ENCODE data around the gene C1S. TPM values are rescaled to one million over a fixed set of nuclear protein-coding genes. Genes with fewer than 3 reads are reported as not detected.

The C1S gene
- total RNA-seq, 1 experiment from 2014 or later: not detected

GRCh38 chr12:7018350-7019042 lies 42.0 kb upstream of the C1S start, which contains the start of gene LPCAT3:
Gene LPCAT3 (minus strand): TSS chr12:7018476. CDS start chr12:7018424, 52 bp downstream.
- Histone ChIP-seq H3K4me3 (ENCODE audit: low read length) (peak within 1 kb of the TSS; percentile 87), H3K36me3 (ENCODE audit: insufficient read depth, low read length) (no peaks in the 10 kb centered on the region; the same call in 1 of the 2 replicates), H3K4me1 (ENCODE audit: low read length) (peaks cover 36% of the 10 kb centered on the region), H3K4me2 (ENCODE audit: low read depth, low read length, poor library complexity, severe bottlenecking) (peak within 1 kb of the TSS; percentile 96), H2AFZ (ENCODE audit: low read length) (peak within 1 kb of the TSS; percentile 79; the same call in 1 of the 2 replicates), H3K9me2 (replicated peaks; ENCODE audit: insufficient read depth, low read length) (no peaks in the 10 kb centered on the region), H3K27ac (ENCODE audit: low read length) (peak within 1 kb of the TSS; percentile 73), H3K27me3 (ENCODE audit: low read length) (no peaks in the 10 kb centered on the region), H4K20me1 (ENCODE audit: insufficient read depth, low read depth, low read length) (no peaks in the 10 kb centered on the region), H3K9me3 (ENCODE audit: low read length) (no peaks in the 10 kb centered on the region), H3K9ac (ENCODE audit: low read length) (peak within 1 kb of the TSS; percentile 84), H3K79me2 (ENCODE audit: low read length) (peaks cover 45% of the 10 kb centered on the region)
- DNase-seq: peak; percentile 99

- peaks cover 36% of the 10 kb centered on the region for H3K4me1 ChIP-seq (ENCODE audit: low read length)
- H3K27me3 ChIP-seq (ENCODE audit: low read length): no peaks in the 10 kb centered on the region
- H3K27ac ChIP-seq (ENCODE audit: low read length): peak overlapping the region; percentile 73
- 0 out of 2 replicates have a peak overlapping the region, but pooled peaks have one; percentile 79 for H2AFZ ChIP-seq (ENCODE audit: low read length)
- peak overlapping the region; percentile 87 for H3K4me3 ChIP-seq (ENCODE audit: low read length)
- no peak for DNase-seq
- no peaks in the 10 kb centered on the region; the same call in 1 of the 2 replicates for H3K36me3 ChIP-seq (ENCODE audit: insufficient read depth, low read length)
- H3K9me2 ChIP-seq (replicated peaks; ENCODE audit: insufficient read depth, low read length): no peaks in the 10 kb centered on the region
- H3K4me2 ChIP-seq (ENCODE audit: low read depth, low read length, poor library complexity, severe bottlenecking): peak overlapping the region; percentile 96
- peaks cover 39% of the 10 kb centered on the region for H3K79me2 ChIP-seq (ENCODE audit: low read length)
- no peaks in the 10 kb centered on the region for H3K9me3 ChIP-seq (ENCODE audit: low read length)
- no peaks in the 10 kb centered on the region for H4K20me1 ChIP-seq (ENCODE audit: insufficient read depth, low read depth, low read length)
- H3K9ac ChIP-seq (ENCODE audit: low read length): peak overlapping the region; percentile 84
These were observed 41.4 kb upstream of the C1S start for GRCh38 chr12:7019043-7019569.

- Histone ChIP-seq H3K36me3 (ENCODE audit: insufficient read depth, low read length) (no peaks in the 10 kb centered on the region), H3K4me3 (ENCODE audit: low read length) (no peak overlapping the region), H3K9me2 (replicated peaks; ENCODE audit: insufficient read depth, low read length) (no peaks in the 10 kb centered on the region), H3K79me2 (ENCODE audit: low read length) (peaks cover 12% of the 10 kb centered on the region), H4K20me1 (ENCODE audit: insufficient read depth, low read depth, low read length) (no peaks in the 10 kb centered on the region), H3K9me3 (ENCODE audit: low read length) (no peaks in the 10 kb centered on the region), H3K27me3 (ENCODE audit: low read length) (no peaks in the 10 kb centered on the region), H3K4me1 (ENCODE audit: low read length) (peaks cover 17% of the 10 kb centered on the region), H3K4me2 (ENCODE audit: low read depth, low read length, poor library complexity, severe bottlenecking) (no peak overlapping the region), H2AFZ (ENCODE audit: low read length) (no peak overlapping the region), H3K27ac (ENCODE audit: low read length) (no peak overlapping the region), H3K9ac (ENCODE audit: low read length) (no peak overlapping the region)
- DNase-seq: no peak
These were observed 38.6 kb upstream of the C1S start for GRCh38 chr12:7021956-7022355.

GRCh38 chr12:7023114-7023513 lies 37.4 kb upstream of the C1S start:
- no peak for DNase-seq
- Histone ChIP-seq H3K9ac (ENCODE audit: low read length) (no peak overlapping the region), H3K79me2 (ENCODE audit: low read length) (peaks cover under 1% of the 10 kb centered on the region), H2AFZ (ENCODE audit: low read length) (no peak overlapping the region), H3K4me2 (ENCODE audit: low read depth, low read length, poor library complexity, severe bottlenecking) (no peak overlapping the region), H3K4me3 (ENCODE audit: low read length) (no peak overlapping the region), H4K20me1 (ENCODE audit: insufficient read depth, low read depth, low read length) (no peaks in the 10 kb centered on the region), H3K27ac (ENCODE audit: low read length) (no peak overlapping the region), H3K9me3 (ENCODE audit: low read length) (no peaks in the 10 kb centered on the region), H3K27me3 (ENCODE audit: low read length) (no peaks in the 10 kb centered on the region), H3K9me2 (replicated peaks; ENCODE audit: insufficient read depth, low read length) (no peaks in the 10 kb centered on the region), H3K4me1 (ENCODE audit: low read length) (peaks cover 10% of the 10 kb centered on the region), H3K36me3 (ENCODE audit: insufficient read depth, low read length) (no peaks in the 10 kb centered on the region)

- DNase-seq: no peak
- Histone ChIP-seq H3K27ac (ENCODE audit: low read length) (no peak overlapping the region), H3K9me2 (replicated peaks; ENCODE audit: insufficient read depth, low read length) (no peaks in the 10 kb centered on the region), H3K27me3 (ENCODE audit: low read length) (no peaks in the 10 kb centered on the region), H4K20me1 (ENCODE audit: insufficient read depth, low read depth, low read length) (no peaks in the 10 kb centered on the region), H3K9ac (ENCODE audit: low read length) (no peak overlapping the region), H3K9me3 (ENCODE audit: low read length) (no peaks in the 10 kb centered on the region), H3K4me3 (ENCODE audit: low read length) (no peak overlapping the region), H3K36me3 (ENCODE audit: insufficient read depth, low read length) (no peaks in the 10 kb centered on the region), H3K79me2 (ENCODE audit: low read length) (no peaks in the 10 kb centered on the region), H3K4me1 (ENCODE audit: low read length) (no peaks in the 10 kb centered on the region), H3K4me2 (ENCODE audit: low read depth, low read length, poor library complexity, severe bottlenecking) (no peak overlapping the region), H2AFZ (ENCODE audit: low read length) (no peak overlapping the region)
These were observed 33.7 kb upstream of the C1S start for GRCh38 chr12:7026854-7027253.

- Histone ChIP-seq H3K27ac (ENCODE audit: low read length) (no peak overlapping the region), H3K4me1 (ENCODE audit: low read length) (peaks cover 13% of the 10 kb centered on the region), H2AFZ (ENCODE audit: low read length) (no peak overlapping the region), H3K9me3 (ENCODE audit: low read length) (no peaks in the 10 kb centered on the region), H3K4me3 (ENCODE audit: low read length) (no peak overlapping the region), H3K27me3 (ENCODE audit: low read length) (no peaks in the 10 kb centered on the region), H3K36me3 (ENCODE audit: insufficient read depth, low read length) (no peaks in the 10 kb centered on the region), H3K4me2 (ENCODE audit: low read depth, low read length, poor library complexity, severe bottlenecking) (no peak overlapping the region), H4K20me1 (ENCODE audit: insufficient read depth, low read depth, low read length) (no peaks in the 10 kb centered on the region), H3K79me2 (ENCODE audit: low read length) (no peaks in the 10 kb centered on the region), H3K9me2 (replicated peaks; ENCODE audit: insufficient read depth, low read length) (no peaks in the 10 kb centered on the region; the same call in 1 of the 2 replicates), H3K9ac (ENCODE audit: low read length) (no peak overlapping the region)
- DNase-seq: no peak
These were observed 29.2 kb upstream of the C1S start for GRCh38 chr12:7031306-7031705.

- Histone ChIP-seq H3K36me3 (ENCODE audit: insufficient read depth, low read length) (no peaks in the 10 kb centered on the region), H3K9ac (ENCODE audit: low read length) (no peak overlapping the region), H3K4me2 (ENCODE audit: low read depth, low read length, poor library complexity, severe bottlenecking) (no peak overlapping the region), H2AFZ (ENCODE audit: low read length) (no peak overlapping the region), H3K79me2 (ENCODE audit: low read length) (no peaks in the 10 kb centered on the region), H3K27me3 (ENCODE audit: low read length) (no peaks in the 10 kb centered on the region), H3K9me2 (replicated peaks; ENCODE audit: insufficient read depth, low read length) (no peaks in the 10 kb centered on the region; the same call in 1 of the 2 replicates), H3K27ac (ENCODE audit: low read length) (no peak overlapping the region), H3K9me3 (ENCODE audit: low read length) (no peaks in the 10 kb centered on the region), H3K4me1 (ENCODE audit: low read length) (peaks cover 20% of the 10 kb centered on the region), H3K4me3 (ENCODE audit: low read length) (no peak overlapping the region), H4K20me1 (ENCODE audit: insufficient read depth, low read depth, low read length) (no peaks in the 10 kb centered on the region)
- no peak for DNase-seq
These were observed 27.5 kb upstream of the C1S start for GRCh38 chr12:7032990-7033389.

GRCh38 chr12:7034464-7034863 lies 26.1 kb upstream of the C1S start:
- Histone ChIP-seq H2AFZ (ENCODE audit: low read length) (no peak overlapping the region), H3K4me3 (ENCODE audit: low read length) (no peak overlapping the region), H3K9ac (ENCODE audit: low read length) (no peak overlapping the region), H3K4me1 (ENCODE audit: low read length) (peaks cover 20% of the 10 kb centered on the region), H3K79me2 (ENCODE audit: low read length) (no peaks in the 10 kb centered on the region), H3K36me3 (ENCODE audit: insufficient read depth, low read length) (no peaks in the 10 kb centered on the region), H3K9me2 (replicated peaks; ENCODE audit: insufficient read depth, low read length) (no peaks in the 10 kb centered on the region; the same call in 1 of the 2 replicates), H3K9me3 (ENCODE audit: low read length) (no peaks in the 10 kb centered on the region), H4K20me1 (ENCODE audit: insufficient read depth, low read depth, low read length) (no peaks in the 10 kb centered on the region), H3K27ac (ENCODE audit: low read length) (no peak overlapping the region), H3K4me2 (ENCODE audit: low read depth, low read length, poor library complexity, severe bottlenecking) (no peak overlapping the region), H3K27me3 (ENCODE audit: low read length) (no peaks in the 10 kb centered on the region)
- DNase-seq: no peak

Data from Karpas-422 (cell line).